ENCODE measurements around the gene NEU4.

NEU4 gene

GRCh38 chr2:241844831-241845578 lies 36.0 kb downstream of the NEU4 start:
- Histone ChIP-seq H3K4me1 (ENCODE audit: insufficient read depth, low read length) (no peaks in the 10 kb centered on the region), H3K9me3 (ENCODE audit: low read length) (no peaks in the 10 kb centered on the region), H3K27me3 (ENCODE audit: insufficient read depth, low read length) (peaks cover 19% of the 10 kb centered on the region), H3K36me3 (ENCODE audit: insufficient read depth, low read length) (no peaks in the 10 kb centered on the region), H3K4me3 (ENCODE audit: low read length) (no peak overlapping the region), H2AFZ (ENCODE audit: low read depth, low read length) (no peak overlapping the region)

- Histone ChIP-seq H3K4me3 (ENCODE audit: low read length) (no peak overlapping the region), H3K4me1 (ENCODE audit: insufficient read depth, low read length) (no peaks in the 10 kb centered on the region)
Observed at GRCh38 chr2:241846406-241846805, 37.4 kb downstream of the NEU4 start.

DNA sequence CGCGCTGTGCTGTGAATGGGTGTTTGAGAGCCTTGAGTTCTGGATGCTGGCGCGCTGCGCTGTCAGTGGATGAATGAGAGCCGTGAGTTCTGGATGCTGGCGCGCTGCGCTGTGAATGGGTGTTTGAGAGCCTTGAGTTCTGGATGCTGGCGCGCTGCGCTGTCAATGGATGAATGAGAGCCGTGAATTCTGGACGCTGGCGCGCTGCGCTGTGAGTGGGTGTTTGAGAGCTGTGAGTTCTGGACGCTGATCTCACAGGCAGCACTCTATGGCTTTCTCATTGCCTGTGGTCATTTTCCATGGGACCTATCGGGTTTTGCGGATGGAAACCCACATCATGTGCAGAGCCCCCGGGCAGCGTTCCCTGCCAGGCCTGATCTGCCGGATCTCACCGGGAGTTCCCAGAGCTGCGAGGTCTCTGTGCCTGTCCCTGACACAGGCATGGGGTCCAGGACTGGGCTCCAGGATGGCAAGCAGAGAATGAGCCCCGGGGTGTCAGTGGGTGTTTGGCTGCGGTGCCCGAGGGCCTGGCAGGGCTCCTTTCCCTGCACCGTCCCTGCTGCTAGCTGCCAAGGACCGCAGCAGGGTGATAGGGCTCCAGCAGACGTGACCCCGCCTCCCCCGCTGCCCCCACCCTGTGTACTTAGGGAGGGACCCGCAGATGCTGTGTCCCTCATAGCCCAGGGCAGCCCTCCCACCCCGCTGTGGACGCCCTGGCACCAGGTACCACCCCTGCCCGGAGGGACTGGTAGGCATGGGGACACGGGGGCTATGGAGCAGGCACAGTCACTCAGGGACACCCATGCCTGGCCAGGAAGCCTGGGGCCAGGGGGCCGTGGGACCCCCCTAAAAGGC lies 40.0 kb downstream of the NEU4 start:
- H2AFZ ChIP-seq (ENCODE audit: low read depth, low read length), result no peak overlapping the region
- no peak overlapping the region for H3K4me3 ChIP-seq (ENCODE audit: low read length)
- no peaks in the 10 kb centered on the region for H3K36me3 ChIP-seq (ENCODE audit: insufficient read depth, low read length)
- H3K9me3 ChIP-seq (ENCODE audit: low read length), result no peaks in the 10 kb centered on the region
- no peaks in the 10 kb centered on the region for H3K4me1 ChIP-seq (ENCODE audit: insufficient read depth, low read length)
- H3K27me3 ChIP-seq (ENCODE audit: insufficient read depth, low read length), result peaks cover 19% of the 10 kb centered on the region

More at GRCh38 chr2:241846406-241846805, 37.4 kb downstream of the NEU4 start:
- Histone ChIP-seq H3K9me3 (ENCODE audit: low read length) (no peaks in the 10 kb centered on the region), H3K27me3 (ENCODE audit: insufficient read depth, low read length) (peaks cover 25% of the 10 kb centered on the region), H2AFZ (ENCODE audit: low read depth, low read length) (no peak overlapping the region), H3K36me3 (ENCODE audit: insufficient read depth, low read length) (no peaks in the 10 kb centered on the region)

GRCh38 chr2:241849616-241850543 lies 40.9 kb downstream of the NEU4 start:
- peaks cover 12% of the 10 kb centered on the region for H3K27me3 ChIP-seq (ENCODE audit: insufficient read depth, low read length)
- H2AFZ ChIP-seq (ENCODE audit: low read depth, low read length), result no peak overlapping the region
- H3K36me3 ChIP-seq (ENCODE audit: insufficient read depth, low read length), result no peaks in the 10 kb centered on the region
- H3K4me3 ChIP-seq (ENCODE audit: low read length), result no peak overlapping the region
- H3K9me3 ChIP-seq (ENCODE audit: low read length), result no peaks in the 10 kb centered on the region
- no peaks in the 10 kb centered on the region for H3K4me1 ChIP-seq (ENCODE audit: insufficient read depth, low read length)

GRCh38 chr2:241850544-241851324 lies 41.7 kb downstream of the NEU4 start:
- Histone ChIP-seq H3K9me3 (ENCODE audit: low read length) (no peaks in the 10 kb centered on the region), H3K36me3 (ENCODE audit: insufficient read depth, low read length) (no peaks in the 10 kb centered on the region), H3K27me3 (ENCODE audit: insufficient read depth, low read length) (peaks cover 7% of the 10 kb centered on the region), H3K4me3 (ENCODE audit: low read length) (no peak overlapping the region), H3K4me1 (ENCODE audit: insufficient read depth, low read length) (no peaks in the 10 kb centered on the region), H2AFZ (ENCODE audit: low read depth, low read length) (no peak overlapping the region)

- H3K4me3 ChIP-seq (ENCODE audit: low read length), result no peak overlapping the region
Observed at GRCh38 chr2:241851325-241852115, 42.5 kb downstream of the NEU4 start.

DNA sequence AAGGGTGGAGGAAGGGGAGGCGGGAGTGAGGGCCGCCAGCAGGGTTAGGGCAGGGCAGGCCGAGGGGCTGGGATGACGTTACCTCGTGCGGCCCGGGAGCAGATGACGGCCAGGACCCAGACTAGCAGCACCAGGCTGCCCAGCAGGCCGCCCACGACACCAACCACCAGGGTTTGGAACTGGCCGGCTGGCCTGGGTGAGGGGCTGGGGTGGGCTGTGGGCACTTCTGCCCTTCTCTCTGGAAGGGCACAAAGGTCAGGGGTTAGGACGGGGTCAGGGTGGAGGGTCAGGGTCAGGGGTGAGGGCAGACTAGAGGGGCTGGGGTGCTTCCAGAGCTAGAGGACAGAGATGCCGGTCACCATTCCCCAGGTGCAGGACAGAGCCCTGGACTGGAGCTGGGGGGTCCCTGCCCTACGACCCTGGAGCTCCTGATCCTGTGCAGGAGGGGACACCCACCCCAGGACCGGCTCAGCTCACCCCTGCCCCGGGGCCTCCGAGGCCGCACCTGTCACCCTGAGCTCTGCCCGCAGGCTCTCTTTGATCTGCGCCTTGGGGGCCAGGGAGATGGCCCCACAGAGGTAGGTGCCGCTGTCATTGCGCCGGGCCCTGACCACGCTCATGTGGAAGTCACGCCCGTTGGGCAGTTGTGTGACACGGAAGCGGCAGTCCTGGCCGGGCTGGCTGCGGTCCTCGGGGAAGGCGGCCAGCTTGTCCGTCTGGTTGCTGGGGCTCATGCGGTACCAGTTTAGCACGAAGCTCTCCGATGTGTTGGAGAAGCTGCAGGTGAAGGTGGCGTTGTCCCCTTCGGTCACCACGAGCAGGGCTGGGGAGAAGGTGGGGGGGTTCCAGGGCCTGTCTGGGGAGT lies 43.4 kb downstream of the NEU4 start:
- H2AFZ ChIP-seq (ENCODE audit: low read depth, low read length), result no peak overlapping the region
- H3K4me3 ChIP-seq (ENCODE audit: low read length), result no peak overlapping the region
- no peaks in the 10 kb centered on the region for H3K4me1 ChIP-seq (ENCODE audit: insufficient read depth, low read length)
- H3K36me3 ChIP-seq (ENCODE audit: insufficient read depth, low read length), result no peaks in the 10 kb centered on the region
- H3K27me3 ChIP-seq (ENCODE audit: insufficient read depth, low read length), result peaks cover 11% of the 10 kb centered on the region
- H3K9me3 ChIP-seq (ENCODE audit: low read length), result no peaks in the 10 kb centered on the region

More at GRCh38 chr2:241851325-241852115, 42.5 kb downstream of the NEU4 start:
- H3K27me3 ChIP-seq (ENCODE audit: insufficient read depth, low read length), result peaks cover 11% of the 10 kb centered on the region
- H3K36me3 ChIP-seq (ENCODE audit: insufficient read depth, low read length), result no peaks in the 10 kb centered on the region
- no peaks in the 10 kb centered on the region for H3K4me1 ChIP-seq (ENCODE audit: insufficient read depth, low read length)
- H2AFZ ChIP-seq (ENCODE audit: low read depth, low read length), result no peak overlapping the region
- H3K9me3 ChIP-seq (ENCODE audit: low read length), result no peaks in the 10 kb centered on the region

DNA sequence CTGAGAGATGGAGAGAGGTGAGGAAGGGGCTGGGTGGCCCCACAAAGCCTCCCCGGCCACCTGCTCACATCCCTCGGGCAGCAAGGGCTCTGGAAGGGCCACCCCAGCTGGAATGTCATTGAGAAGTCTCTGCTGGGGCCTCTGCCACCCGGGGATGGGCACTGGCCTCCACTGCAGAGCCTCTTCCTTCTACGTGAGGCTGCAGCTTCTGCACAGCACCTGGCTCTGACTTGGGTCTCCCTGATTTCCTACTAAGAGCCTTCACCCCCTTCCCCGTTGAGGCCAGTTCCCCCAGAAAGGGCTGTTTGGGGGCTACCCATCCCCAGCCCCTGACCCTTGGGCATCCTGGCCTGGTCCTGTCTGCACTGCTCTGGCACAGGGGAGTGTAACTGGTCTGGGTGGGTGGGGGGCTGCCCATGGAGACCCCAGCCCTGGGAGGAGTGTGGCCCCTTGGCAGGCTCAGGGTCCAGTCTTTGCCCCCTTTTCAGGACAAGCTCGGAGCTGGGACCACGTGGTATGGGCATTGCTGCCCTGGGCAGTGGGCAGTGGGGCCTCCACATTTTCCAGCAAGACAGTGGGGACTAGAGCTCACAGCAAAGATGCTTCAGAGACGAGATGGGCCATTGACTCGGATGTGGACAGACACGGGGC lies 44.1 kb downstream of the NEU4 start:
- Histone ChIP-seq H3K4me1 (ENCODE audit: insufficient read depth, low read length) (no peaks in the 10 kb centered on the region), H3K9me3 (ENCODE audit: low read length) (no peaks in the 10 kb centered on the region), H3K27me3 (ENCODE audit: insufficient read depth, low read length) (peaks cover 14% of the 10 kb centered on the region), H2AFZ (ENCODE audit: low read depth, low read length) (no peak overlapping the region), H3K36me3 (ENCODE audit: insufficient read depth, low read length) (no peaks in the 10 kb centered on the region), H3K4me3 (ENCODE audit: low read length) (no peak overlapping the region)

DNA sequence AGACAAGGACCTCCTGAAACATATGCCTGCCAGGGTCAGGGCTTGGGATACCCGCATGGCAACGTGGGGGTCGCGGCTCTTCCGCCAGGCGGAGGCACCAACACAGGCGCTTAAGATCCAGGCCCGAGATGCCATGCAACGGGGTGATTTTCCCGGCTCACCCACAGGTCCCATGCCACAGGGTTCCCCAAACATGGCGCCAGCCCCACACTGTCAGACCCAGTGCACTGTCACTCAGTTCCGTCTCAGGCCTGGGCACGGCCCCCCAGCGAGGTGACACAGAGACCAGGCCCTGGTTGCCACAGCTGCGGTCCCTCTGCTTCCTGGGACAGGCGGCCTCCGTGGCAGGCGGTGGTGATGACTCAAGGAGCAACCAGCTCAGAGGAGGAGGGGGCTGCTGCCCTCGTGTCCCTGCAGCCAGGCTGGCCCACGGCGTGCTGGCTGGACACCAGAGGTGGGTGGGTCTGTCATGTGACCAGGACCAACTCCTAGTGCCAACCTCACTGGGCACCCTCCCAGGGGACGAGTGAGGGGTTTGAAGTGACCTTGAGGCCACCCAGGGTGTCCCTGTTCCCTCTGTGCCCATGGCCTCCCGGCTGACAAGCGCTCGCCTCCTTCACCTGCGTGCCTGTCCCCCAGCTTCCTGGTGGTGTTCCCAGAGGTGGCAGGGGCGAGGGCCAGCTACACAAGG lies 44.8 kb downstream of the NEU4 start:
- H3K36me3 ChIP-seq (ENCODE audit: insufficient read depth, low read length), result no peaks in the 10 kb centered on the region
- H3K27me3 ChIP-seq (ENCODE audit: insufficient read depth, low read length), result peaks cover 14% of the 10 kb centered on the region
- no peaks in the 10 kb centered on the region for H3K4me1 ChIP-seq (ENCODE audit: insufficient read depth, low read length)
- no peaks in the 10 kb centered on the region for H3K9me3 ChIP-seq (ENCODE audit: low read length)
- H2AFZ ChIP-seq (ENCODE audit: low read depth, low read length), result no peak overlapping the region
- no peak overlapping the region for H3K4me3 ChIP-seq (ENCODE audit: low read length)

DNA sequence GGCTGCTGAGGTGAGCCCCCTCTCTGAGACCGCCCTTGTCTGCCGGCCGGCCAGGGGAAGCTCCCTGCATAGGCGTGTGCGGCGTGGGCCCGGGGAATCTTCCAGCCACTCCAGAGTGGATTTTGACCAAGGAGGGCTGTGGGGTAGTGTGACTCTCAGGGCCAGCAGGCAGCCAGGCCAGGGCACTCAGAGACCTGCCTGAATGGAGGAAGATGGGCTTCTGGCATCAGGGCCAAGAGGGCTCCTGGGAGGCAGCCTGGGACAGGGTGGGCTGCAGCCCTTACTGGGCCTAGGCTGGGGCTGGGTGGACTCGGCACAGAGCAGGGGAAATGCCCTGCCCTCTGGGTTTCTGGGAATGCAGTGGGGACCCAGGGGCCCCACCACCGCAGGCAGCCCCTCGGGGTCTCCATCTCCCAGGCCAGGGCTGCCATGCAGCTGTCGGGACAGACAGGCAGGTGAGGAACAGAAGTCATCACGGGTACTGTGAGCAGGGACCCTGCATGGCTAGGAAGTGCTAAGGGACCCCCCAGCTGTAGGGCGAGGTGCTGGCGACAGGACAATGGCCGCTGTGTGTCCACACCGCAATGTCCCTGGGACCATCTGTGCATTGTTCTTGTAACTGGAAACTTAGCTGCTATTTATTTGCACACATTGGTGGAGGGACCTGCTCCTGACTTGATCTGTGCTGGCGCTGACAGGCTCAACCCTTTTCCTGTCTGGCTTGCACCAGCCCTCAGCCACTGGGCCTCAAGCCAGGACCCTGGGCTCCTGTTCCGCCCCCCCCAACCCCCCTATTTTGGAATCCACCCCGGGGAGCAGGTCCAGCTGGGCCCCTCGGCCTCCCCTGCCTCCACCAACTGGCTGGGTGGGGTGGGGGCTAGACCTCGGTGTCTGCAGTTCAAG lies 45.6 kb downstream of the NEU4 start:
- no peak overlapping the region for H2AFZ ChIP-seq (ENCODE audit: low read depth, low read length)
- no peaks in the 10 kb centered on the region for H3K9me3 ChIP-seq (ENCODE audit: low read length)
- no peak overlapping the region for H3K4me3 ChIP-seq (ENCODE audit: low read length)
- H3K27me3 ChIP-seq (ENCODE audit: insufficient read depth, low read length), result peaks cover 14% of the 10 kb centered on the region
- H3K36me3 ChIP-seq (ENCODE audit: insufficient read depth, low read length), result no peaks in the 10 kb centered on the region
- no peaks in the 10 kb centered on the region for H3K4me1 ChIP-seq (ENCODE audit: insufficient read depth, low read length)

Data from neuron (in vitro differentiated cells).